ENCODE data around the gene SYT15.
"Not testable (repeated sequence)": the region's sequence is repeated elsewhere in the genome, so short reads cannot be mapped to it uniquely, and the experiment has no call there.

SYT15 gene

DNA sequence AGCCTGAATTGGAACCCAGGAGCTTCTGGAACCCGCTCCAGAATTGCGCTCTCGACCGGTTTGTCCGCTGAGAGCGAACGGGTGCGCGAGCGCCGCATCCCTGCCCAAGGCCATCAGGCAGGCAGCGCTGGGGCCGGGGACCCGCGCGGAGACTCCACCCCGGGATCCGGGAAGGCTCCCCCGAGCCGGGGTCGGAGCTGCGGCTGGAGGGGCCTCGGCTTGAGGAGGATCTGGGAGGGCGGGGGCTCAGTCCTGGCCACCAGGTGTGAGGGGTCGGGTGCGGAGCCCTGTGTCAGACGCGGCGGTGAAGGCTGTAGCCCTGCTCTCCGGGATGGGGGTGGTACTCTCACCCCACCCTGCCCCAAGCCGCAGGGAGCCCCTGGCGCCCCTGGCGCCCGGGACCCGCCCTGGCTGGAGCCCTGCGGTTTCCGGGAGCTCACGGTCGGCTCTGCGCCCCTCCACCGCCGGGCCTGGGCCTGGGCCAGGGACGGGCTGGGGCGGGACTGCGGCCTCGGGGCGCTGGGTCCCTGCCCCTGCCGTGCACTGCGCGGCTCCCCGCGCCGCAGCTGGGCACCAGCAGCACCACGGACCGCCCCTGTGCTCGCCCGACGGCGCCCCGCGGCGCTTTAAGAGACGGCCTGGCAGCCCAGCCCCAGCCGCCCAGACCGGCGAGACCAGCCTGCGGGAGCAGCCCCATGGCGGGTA lies at the start of gene SYT15:
TSS of gene SYT15 (plus strand) at position 655 of the 705 bp plus-strand sequence. CDS start at position 696, 41 bp downstream.
- not testable (repeated sequence) for DNase-seq

DNA sequence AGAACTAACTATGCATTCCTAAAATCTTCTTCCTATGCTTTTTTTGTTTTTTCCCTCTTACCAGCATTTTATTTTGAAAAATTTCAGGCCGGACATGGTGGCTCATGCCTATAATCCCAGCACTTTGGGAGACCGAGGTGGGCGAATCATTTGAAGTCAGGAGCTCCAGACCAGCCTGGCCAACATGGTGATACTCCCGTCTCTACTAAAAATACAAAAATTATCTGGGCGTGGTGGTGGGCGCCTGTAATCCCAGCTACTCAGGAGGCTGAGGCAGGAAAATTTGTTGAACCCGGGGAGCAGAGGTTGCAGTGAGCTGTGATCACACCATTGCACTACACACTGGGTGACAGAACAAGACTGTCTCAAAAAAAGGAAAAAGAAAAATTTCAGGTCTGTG lies 49.2 kb upstream of the SYT15 start:
- not testable (repeated sequence) for DNase-seq

DNA sequence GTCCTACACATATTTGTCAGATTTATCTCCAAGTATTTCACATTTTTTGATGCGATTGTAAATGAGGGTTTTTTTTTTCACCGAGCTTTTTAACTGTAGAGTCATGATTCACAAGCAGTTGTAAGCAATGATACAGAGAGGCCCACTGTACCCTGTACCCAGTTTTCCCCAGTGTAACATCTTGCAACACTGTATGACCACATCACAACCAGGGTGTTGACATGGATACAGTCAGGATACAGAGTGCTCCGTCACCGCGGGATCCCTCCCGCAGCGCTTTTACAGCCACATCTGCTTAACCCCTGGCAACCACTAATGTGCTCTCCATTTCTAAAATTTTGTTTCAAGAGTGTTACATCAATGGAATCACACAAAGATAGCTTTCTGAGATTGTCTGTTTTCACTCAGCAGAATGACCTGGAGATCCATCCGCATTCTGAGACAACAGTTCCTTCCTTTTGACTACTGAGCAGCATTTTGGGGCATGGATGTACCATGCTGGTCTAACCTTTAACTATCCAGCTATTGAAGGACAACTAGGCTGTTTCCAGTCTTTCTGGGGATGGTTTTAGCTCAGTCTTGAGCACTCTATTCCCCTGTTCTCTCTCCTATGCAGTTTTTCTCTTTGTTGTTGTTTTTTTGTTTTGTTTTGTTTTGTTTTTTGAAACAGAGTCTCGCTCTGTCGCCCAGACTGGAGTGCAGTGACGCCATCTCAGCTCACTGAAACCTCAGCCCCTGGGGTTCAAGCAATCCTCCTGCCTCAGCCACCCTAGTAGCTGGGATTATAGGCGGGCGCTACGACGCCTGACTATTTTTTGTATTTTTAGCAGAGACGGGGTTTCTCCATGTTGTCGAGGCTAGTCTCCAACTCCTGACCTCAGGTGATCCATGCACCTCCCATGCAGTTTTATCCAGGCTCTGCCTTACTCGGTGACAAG lies 48.4 kb upstream of the SYT15 start:
- no peak for DNase-seq

DNA sequence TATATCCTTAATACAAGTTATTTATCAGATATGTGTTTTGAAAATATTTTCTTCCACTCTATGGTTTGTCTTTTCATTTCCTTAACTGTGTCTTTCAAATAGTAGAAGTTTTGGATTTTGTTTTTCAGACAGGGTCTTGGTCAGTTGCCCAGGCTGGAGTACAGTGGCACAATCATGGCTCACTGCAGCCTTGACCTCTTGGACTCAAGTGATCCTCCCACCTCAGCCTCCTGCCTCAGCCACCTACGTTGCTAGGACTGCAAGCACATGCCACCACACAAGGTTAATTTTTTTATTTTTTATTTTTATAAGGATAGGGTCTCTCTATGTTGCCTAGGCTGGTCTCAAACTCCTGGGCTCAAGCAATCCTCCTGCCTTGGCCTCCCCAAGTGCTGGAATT lies 46.7 kb upstream of the SYT15 start:
- not testable (repeated sequence) for DNase-seq

DNA sequence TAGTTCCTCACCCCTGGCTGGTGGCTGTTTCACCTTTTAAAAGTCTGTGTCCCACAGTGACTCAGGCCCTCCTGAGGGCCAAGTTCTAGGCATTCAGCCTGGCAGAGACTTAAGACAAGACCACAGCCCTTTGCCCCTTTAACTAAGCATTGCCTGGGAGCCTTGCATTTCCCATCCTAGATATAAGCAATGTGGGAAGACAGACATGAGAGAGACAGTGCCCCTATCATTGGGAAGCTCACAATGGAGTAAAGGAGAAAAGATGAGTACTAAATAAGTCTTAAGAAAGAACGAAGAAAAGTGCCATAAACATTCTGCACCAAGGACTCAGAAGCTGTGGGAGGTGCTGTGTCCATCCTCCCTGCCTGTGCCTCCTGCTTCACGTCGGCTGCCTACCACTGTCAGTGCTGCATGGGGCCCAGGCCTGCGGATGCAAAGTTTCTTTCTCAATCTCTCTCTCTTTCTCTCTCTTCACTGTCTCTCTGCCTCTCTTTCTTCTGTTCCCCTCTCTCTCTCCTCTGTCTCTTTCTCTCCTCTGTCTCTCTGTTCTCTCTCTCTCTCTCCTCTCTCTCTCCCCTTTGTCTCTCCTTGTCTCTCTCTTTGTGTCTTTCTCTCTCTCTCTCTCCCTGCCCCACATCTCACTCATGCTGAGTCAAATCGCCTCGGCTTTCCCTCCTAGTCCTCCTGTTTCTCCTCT lies 44.0 kb upstream of the SYT15 start:
- DNase-seq, result no peak

DNA sequence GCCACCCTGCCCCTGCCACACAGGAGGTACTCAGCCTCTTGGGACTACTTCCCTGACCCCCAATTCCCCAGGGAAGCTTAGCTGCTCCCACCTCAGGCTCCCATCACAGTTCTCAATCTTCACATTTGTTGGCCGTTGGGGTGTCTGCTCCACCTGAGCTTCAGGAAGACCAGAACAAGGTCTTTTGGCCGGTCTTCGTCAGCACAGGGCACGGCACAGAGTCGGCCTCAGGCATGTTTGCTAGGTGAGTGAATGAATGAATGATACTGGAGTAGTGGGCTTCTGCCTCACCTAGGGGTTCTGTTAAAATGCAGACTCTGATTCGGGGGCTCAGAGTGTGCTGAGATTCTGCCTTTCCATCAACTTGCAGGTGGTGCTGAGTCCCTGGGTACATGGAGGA lies 42.8 kb upstream of the SYT15 start:
- no peak for DNase-seq

DNA sequence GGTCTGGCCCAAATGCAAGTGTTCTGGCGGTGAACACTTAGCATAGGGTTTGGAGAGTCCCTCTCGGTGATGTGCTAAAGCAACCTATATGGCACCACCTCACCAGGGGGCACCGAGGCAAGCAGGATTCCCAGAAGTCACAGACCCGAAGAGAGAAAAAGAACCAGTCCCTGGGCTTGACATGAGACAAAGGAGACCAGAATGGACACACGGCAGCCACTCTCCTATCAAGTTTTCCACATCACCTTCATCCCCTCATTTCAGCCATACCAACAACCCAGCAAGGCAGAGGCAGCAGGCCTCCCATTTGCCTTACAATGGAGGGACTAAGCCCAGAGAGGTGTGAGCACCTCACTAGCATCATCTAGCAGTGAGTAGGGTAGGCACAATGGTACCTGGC lies 42.1 kb upstream of the SYT15 start:
- no peak for DNase-seq

DNA sequence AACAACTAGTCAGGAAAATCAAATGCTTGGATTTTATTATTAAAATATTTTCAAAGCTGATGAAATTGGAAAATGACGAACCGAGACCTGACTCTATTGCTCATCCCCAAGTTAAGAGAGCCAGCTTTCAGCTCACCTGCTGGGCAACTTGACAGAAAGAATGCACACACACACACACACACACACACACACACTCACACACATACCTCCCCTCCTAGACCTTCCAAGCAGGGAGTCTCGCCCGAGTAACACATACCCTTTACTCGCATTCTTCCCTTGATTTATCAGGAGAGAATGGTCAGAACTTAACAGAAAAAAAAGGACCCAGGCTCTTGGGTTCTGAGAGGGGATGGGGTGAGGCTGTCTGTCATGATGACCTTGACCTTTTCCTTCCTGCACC lies 41.6 kb upstream of the SYT15 start:
- DNase-seq, result no peak

DNA sequence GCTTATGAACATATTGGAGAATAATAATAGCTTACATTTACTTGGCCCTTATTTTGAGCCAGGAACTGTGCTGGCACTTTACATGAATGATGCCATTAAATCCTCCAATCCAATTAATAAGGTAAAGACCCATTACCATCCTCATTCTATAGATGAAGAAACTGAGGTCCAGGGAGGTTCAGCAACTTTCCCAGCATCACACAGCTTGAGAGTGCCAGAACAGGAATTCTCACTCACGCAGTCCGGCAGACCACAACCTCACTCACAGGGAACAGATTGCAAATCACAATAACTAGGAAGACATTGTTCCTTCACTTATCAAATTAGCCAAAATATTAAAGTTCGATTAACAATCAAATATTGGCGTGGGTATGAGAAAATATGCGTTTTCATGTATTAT lies 40.8 kb upstream of the SYT15 start:
- no peak for DNase-seq

DNA sequence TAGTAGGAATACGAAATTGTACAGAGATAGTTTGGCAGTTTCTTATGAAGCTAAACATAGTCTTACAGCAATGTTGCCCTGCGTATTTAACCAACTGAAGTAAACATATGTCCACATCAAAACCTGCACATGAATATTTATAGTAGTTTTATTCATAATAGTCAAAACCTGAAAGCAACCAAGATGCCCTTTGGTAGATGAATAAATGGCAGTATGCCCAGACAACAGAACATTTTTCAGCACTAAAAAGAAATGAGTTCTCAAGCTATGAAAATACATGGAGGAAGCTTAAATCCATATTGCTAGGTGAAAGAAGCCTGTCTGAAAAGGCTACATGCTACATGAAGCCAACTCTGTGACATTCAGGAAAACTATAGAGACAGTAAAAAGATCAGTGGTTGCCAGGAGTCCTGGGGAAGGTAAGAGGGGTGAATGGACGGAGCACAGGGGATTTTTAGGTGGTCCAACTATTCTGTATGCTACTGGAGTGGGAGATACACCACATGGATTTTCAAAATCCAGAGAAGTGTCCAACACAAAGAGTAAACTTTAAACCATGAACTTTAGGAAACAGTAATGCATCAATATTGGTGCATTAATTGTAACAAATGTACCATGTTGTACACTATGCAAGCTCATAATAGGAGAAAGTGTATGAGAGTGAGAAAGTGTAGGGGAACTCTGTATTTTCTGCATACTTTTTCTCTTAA lies 40.1 kb upstream of the SYT15 start:
- DNase-seq, result no peak

DNA sequence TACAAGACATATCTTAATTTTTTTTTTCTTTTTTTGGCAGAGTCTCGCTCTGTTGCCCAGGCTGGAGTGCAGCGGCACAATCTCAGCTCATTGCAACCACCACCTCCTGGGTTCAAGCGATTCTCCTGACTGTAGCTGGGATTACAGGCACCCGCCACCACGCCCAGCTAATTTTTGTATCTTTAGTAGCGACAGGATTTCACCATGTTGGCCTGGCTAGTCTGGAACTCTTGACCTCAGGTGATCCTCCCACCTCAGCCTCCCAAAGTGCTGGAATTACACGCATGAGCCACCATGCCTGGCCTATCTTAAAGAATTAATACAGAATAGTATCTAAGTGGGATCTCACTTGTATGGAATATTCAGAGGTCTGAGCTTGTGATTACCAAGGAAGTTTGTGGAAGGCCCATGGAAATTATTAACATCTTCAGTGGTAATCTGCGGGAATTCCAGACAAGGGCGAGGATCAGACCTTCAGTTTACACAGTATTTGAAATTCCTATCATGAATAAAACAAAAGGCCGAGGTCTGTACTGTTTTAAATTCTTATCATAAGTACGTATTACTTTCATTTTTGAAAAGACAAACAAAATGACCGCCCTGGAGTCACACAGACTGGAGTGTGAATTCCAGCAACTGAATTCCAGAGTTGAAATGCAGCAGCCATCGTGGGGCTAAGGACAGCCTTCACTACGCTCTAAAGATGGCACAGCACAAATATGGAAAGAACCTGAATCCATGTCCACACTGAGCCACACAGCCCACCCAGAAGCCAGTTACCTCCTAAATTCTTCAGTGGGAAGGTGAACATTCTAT lies 39.1 kb upstream of the SYT15 start:
- no peak for DNase-seq

DNA sequence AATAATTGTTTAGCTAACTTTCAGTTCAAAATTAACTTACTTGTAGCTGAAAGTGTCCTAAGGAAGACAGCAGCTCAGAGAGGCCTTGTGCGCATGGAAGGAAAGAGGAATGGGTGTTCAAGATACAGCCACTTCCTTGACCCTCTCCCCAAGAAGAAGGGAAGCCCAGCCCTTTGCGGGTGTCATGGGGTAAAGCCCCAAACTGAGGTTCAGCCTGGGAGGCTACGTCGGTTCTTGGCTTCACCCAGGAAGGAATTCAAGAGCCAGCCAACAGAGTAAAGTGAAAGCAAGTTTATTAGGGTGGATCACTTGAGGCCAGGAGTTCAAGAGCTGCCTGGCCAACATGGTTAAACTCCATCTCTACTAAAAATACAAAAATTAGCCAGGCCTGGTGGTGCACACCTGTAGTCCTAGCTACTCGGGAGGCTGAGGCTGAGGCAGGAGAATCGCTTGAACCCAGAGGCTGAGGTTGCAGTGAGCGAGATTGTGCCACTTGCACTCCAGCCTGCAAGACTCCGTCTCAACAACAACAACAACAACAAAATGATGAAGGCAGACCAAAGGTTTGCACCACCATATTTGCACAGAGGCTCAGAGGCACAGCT lies 38.4 kb upstream of the SYT15 start:
- no peak for DNase-seq

DNA sequence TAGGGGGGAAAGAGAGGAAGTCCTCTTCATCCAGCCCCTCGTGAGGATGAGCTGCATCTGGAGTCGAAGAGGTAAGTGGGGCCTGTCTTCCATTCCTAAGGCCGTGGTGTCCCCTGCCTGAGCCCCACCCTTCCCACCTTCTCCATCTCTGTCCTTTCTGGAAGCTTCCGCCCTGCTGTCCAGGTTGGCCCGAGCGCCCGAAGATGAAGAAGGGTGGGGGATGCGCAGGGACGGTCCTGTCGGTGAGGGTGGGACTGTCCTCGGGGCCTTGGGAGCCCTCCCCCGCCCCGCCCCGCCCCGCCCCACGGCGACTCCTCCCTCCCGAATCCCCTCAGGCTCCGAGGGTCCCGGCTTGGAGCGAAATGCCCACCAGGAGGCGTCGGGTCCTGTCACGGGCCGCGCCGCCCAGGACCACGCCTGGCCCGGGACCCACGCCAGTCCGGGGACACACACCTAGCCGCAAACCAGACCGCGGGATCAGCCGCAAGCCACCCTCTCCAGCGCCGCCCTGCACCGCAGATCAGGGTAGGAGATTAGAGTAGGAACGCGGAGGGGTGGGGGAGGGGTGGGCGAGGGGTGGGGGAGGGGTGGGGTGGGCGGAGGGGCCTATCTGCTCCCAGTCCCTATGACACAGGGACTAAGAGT lies 37.8 kb upstream of the SYT15 start:
- no peak for DNase-seq

DNA sequence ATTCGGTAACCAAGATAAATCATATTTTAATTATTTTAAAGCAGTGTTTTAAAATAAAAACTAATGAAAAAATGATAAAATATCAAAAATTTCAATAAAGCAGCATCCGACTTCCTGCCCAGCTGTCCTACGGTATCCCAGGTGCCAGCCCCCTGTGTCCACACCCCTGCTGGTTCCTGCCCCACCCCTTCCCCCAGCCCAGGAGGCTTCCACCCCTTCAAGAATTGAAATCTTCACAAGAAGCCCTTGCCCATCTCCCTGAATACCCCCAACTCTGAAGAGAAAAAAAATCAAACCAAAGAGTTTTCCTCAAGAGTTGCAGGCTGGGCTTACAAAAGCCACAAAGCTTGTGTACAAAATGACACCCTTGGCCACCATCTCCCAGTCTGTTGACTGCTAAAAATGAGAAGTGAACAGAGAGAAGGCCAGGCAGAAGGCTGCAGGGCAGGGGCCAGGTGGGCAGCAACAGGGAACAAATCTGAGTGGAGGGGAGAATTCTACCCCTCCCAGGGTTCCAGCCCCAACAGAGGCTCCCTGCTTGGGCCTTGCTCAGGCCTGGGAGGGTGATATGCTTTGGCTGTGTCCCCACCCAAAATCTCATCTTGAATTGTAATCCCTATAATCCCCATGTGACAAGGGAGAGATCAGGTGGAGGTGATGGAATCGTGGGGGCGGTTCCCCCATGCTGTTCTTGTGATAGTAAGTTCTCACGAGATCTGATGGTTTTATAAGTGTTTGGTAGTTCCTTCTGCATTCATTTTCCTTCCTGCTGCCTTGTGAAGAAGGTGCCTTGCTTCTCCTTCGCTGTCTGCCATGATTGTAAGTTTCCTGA lies 37.0 kb upstream of the SYT15 start:
- DNase-seq, result no peak

DNA sequence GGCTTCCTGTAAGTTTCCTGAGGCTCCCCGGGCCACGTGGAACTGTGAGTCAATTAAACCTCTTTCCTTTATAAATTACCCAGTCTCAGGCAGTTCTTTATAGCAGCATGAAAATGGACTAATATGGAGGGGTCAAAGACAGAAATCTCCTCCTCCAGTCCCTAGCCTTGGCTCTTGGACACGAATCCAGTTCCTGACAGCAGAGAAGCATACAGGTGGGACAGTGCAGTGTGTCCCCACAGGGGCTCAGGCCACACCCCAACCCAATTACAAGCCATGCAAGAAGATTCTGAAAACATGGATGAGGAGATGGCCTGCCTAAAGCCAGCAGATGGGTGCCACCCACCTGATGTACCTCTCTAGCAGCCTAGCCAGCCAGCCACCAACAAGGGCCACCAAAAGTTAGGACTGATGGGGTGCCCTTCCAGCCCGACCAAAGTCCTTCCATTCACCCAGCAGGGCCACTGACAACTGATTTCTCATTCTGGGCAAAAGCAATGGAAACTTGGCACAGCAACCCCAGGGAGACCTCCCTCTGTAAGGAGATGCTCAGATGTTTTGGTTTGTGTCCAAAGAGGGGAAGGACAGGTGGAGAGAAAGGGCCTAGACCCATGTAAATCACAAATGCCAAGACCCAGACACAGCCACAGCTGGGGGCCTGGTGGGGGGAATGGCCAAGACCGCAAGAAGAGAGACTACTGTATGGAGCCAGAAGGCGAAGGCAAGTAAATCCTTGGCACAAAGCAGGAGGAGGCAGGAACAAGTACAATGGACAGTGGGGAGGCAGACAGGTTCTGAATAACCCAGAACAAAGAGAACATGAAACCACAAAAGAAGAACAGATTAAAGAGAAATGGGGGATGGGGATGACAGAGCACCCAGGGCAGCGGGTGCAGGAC lies 36.1 kb upstream of the SYT15 start:
- DNase-seq, result no peak

DNA sequence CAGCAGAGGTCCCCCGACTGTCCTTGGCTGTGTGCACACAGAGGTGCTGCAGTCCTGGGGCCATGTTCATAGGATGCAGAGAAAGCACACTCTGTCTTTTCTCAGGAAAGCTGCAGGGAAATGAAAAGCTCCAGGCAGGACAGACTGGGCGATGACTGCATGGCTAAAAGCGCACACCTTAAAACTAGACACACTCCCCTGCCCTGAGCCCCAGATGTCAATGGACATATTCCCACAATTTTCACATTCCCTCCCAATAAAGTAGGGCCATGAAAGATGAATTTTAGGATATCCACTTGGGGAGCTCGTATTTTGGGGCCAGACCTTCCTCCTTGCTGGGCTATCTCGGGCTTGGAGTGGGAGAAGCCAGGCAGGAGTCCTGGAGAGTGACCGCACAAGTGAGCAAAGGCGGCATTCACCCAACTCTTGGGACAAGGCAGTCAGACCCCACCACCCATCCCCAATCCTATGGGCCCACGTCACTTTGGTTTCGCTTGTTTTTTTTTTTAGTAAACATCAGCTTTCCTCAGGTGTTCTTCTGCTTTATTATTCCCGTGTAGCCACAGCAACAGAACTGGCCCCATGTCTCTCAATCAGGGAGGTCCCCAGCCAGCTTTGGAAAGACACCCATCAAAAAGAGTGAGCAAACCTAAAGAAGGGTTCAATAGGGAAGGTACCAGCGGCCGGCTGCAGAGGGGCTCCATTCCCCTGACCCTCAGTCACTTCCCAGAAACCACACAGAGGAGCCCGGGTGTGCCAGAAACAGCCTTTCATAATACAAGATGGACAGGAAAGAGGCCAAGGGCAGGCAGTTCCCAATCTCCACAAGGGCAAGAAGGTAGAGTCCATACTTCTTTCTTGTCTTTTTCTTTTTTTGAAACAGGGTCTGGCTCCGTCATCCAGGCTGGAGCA lies 35.2 kb upstream of the SYT15 start:
- DNase-seq, result no peak

DNA sequence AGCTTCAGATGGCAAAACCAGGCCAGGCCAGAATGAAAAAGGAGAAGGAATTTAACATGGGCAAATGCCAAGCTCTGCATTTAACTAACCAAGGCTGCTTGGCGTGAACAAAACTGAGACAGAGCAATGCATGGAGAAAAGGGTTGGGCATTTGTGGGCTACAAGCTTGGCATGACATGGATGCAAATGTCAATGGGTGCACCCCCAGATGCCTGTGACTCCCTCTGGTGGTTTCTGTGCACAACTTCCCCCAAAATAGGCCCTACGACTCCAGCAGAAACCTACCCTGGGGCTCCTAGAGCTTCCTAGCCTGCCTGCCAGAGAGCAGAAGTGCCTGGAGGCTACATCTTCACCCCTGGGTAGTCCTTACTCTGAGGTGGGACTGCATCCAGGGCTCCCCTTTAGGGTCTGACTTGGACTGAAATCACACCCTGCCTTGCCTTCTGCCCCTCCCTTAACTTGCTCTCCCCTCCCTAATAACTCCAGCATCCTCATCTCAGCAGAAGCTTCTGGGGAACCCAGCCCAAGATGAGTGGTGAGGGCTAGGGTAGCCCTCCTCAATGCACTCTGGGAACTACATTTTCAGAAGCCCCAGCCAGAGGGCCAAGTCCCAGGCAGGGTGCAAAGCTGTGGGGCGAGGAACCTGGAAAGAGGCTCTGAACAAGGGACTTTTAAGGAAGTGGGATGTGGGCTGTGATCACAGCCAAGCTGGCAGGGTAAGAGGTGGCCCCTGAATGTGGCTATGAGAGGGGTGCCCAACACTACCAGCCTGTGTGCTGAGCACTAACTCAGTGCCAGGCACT lies 33.7 kb upstream of the SYT15 start:
- no peak for DNase-seq
